Measurements from ENCODE around the gene MRPL34.

DNA sequence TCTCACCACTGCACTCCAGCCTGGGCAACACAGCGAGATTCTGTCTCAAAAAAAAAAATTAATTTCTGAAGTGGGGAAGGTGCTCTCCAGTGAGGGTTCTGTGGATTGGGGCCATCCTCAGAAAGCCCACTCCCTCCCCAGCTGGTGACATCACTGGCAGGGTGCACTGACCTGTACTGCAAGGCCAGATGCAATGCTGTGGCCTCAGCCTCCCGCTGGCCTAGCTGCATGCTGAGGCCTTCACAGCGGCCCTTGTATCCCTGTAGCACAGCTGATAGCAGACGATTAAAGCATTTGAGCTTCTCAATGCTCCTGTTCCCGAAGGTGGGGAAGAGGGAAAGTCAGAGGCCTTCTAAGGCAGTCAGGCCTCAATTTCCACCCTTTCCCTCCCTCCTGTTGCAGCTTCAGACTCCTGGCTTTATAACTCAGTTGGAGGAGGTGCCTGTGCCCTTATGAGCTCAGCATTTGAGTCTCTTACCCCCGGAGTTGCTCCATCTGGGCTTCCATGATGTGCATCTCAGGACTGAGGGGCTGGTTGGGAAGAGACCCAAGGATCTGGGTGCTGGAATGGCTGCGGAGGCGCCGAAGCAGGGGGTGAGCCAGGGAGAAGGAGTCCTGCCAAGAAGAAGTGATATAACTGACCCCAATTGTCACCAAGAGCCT is 46.4 kb upstream of the MRPL34 start:
- TF ChIP-seq, protein P1, sequence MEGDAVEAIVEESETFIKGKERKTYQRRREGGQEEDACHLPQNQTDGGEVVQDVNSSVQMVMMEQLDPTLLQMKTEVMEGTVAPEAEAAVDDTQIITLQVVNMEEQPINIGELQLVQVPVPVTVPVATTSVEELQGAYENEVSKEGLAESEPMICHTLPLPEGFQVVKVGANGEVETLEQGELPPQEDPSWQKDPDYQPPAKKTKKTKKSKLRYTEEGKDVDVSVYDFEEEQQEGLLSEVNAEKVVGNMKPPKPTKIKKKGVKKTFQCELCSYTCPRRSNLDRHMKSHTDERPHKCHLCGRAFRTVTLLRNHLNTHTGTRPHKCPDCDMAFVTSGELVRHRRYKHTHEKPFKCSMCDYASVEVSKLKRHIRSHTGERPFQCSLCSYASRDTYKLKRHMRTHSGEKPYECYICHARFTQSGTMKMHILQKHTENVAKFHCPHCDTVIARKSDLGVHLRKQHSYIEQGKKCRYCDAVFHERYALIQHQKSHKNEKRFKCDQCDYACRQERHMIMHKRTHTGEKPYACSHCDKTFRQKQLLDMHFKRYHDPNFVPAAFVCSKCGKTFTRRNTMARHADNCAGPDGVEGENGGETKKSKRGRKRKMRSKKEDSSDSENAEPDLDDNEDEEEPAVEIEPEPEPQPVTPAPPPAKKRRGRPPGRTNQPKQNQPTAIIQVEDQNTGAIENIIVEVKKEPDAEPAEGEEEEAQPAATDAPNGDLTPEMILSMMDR (IDR thresholded peaks at IDR 0.05; ENCODE audit: insufficient read depth, low read length): no peak
- TF ChIP-seq POLR2AphosphoS5 (IDR thresholded peaks at IDR 0.05; ENCODE audit: low read depth): no peak
- TF ChIP-seq, protein P2, sequence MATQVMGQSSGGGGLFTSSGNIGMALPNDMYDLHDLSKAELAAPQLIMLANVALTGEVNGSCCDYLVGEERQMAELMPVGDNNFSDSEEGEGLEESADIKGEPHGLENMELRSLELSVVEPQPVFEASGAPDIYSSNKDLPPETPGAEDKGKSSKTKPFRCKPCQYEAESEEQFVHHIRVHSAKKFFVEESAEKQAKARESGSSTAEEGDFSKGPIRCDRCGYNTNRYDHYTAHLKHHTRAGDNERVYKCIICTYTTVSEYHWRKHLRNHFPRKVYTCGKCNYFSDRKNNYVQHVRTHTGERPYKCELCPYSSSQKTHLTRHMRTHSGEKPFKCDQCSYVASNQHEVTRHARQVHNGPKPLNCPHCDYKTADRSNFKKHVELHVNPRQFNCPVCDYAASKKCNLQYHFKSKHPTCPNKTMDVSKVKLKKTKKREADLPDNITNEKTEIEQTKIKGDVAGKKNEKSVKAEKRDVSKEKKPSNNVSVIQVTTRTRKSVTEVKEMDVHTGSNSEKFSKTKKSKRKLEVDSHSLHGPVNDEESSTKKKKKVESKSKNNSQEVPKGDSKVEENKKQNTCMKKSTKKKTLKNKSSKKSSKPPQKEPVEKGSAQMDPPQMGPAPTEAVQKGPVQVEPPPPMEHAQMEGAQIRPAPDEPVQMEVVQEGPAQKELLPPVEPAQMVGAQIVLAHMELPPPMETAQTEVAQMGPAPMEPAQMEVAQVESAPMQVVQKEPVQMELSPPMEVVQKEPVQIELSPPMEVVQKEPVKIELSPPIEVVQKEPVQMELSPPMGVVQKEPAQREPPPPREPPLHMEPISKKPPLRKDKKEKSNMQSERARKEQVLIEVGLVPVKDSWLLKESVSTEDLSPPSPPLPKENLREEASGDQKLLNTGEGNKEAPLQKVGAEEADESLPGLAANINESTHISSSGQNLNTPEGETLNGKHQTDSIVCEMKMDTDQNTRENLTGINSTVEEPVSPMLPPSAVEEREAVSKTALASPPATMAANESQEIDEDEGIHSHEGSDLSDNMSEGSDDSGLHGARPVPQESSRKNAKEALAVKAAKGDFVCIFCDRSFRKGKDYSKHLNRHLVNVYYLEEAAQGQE (IDR thresholded peaks at IDR 0.05; ENCODE audit: insufficient replicate concordance, low read depth): no peak
